HEK293 (cell line): ENCODE results near the gene DNAJC12.

Experiments used
- GLI4 ChIP-seq: fragments of 450-650 bp; formaldehyde crosslinking; IDR thresholded peaks from 2 replicates; pipeline ENCODE4 v1.5.1; 2016; ENCODE audit warnings: missing biosample characterization, missing genetic modification characterization
- KLF1 ChIP-seq: fragments of 450-650 bp; formaldehyde crosslinking; IDR thresholded peaks from 2 replicates; pipeline ENCODE4 v1.5.1; 2016; ENCODE audit warnings: missing biosample characterization, missing genetic modification characterization
- KLF9 ChIP-seq: fragments of 450-650 bp; formaldehyde crosslinking; IDR thresholded peaks from 2 replicates; pipeline ENCODE4 v1.5.1; 2016; ENCODE audit warnings: missing biosample characterization, missing genetic modification characterization, low read depth
- MYNN ChIP-seq: fragments of 450-650 bp; formaldehyde crosslinking; IDR thresholded peaks from 2 replicates; pipeline ENCODE4 v1.5.1; 2016; ENCODE audit warnings: missing biosample characterization, missing genetic modification characterization, borderline replicate concordance
- REPIN1 ChIP-seq: fragments of 450-650 bp; formaldehyde crosslinking; IDR thresholded peaks from 2 replicates; pipeline ENCODE4 v1.5.1; 2017; ENCODE audit warnings: missing biosample characterization, missing genetic modification characterization, low read depth
- SCRT1 ChIP-seq: fragments of 450-650 bp; formaldehyde crosslinking; IDR thresholded peaks from 2 replicates; pipeline ENCODE4 v1.5.1; 2016; ENCODE audit warnings: missing biosample characterization, missing genetic modification characterization, borderline replicate concordance
- SP3 ChIP-seq: fragments of 450-650 bp; formaldehyde crosslinking; IDR thresholded peaks from 2 replicates; pipeline ENCODE4 v1.5.1; 2016; ENCODE audit warnings: missing biosample characterization, missing genetic modification characterization
- TCF7L2 ChIP-seq: IDR thresholded peaks from 2 replicates; pipeline ENCODE4 v1.6.1; 2011; ENCODE audit warnings: low read depth, mild to moderate bottlenecking, inconsistent platforms, low read length, moderate library complexity, borderline replicate concordance
- TRIM28 ChIP-seq: IDR thresholded peaks from 2 replicates; pipeline ENCODE4 v1.6.1; 2011; ENCODE audit warnings: low read length, control low read depth, borderline replicate concordance
- YY1 ChIP-seq: fragments of 450-650 bp; formaldehyde crosslinking; IDR thresholded peaks from 2 replicates; pipeline ENCODE4 v1.5.1; 2018; ENCODE audit warnings: missing biosample characterization, missing genetic modification characterization
- YY2 ChIP-seq: fragments of 450-650 bp; formaldehyde crosslinking; IDR thresholded peaks from 2 replicates; pipeline ENCODE4 v1.5.1; 2016; ENCODE audit warnings: missing biosample characterization, missing genetic modification characterization
- ZBTB49 ChIP-seq: fragments of 450-650 bp; formaldehyde crosslinking; IDR thresholded peaks from 2 replicates; pipeline ENCODE4 v1.5.1; 2016; ENCODE audit warnings: missing biosample characterization, missing genetic modification characterization, low read depth
- ZBTB7A ChIP-seq: fragments of 450-650 bp; formaldehyde crosslinking; IDR thresholded peaks from 2 replicates; pipeline ENCODE4 v1.5.1; 2016; ENCODE audit warnings: low read depth, missing biosample characterization, missing genetic modification characterization
- ZNF132 ChIP-seq: fragments of 450-650 bp; formaldehyde crosslinking; IDR thresholded peaks from 2 replicates; pipeline ENCODE4 v1.5.1; 2017; ENCODE audit warnings: missing biosample characterization, missing genetic modification characterization, borderline replicate concordance
- ZNF169 ChIP-seq: fragments of 450-650 bp; formaldehyde crosslinking; IDR thresholded peaks from 2 replicates; pipeline ENCODE4 v1.5.1; 2016; ENCODE audit warnings: missing biosample characterization, missing genetic modification characterization
- ZNF248 ChIP-seq: fragments of 450-650 bp; formaldehyde crosslinking; IDR thresholded peaks from 2 replicates; pipeline ENCODE4 v1.5.1; 2017; ENCODE audit warnings: missing biosample characterization, missing genetic modification characterization
- ZNF350 ChIP-seq: fragments of 450-650 bp; formaldehyde crosslinking; IDR thresholded peaks from 2 replicates; pipeline ENCODE4 v1.5.0; 2017; ENCODE audit warnings: missing biosample characterization, mild to moderate bottlenecking, missing genetic modification characterization
- ZNF362 ChIP-seq: fragments of 450-650 bp; formaldehyde crosslinking; IDR thresholded peaks from 2 replicates; pipeline ENCODE4 v1.5.1; 2016; ENCODE audit warnings: missing biosample characterization, missing genetic modification characterization
- ZNF37A ChIP-seq: fragments of 450-650 bp; IDR thresholded peaks from 2 replicates; pipeline ENCODE4 v1.5.1; 2018; ENCODE audit warnings: missing biosample characterization, missing genetic modification characterization
- ZNF391 ChIP-seq: fragments of 450-650 bp; formaldehyde crosslinking; IDR thresholded peaks from 2 replicates; pipeline ENCODE4 v1.5.1; 2016; ENCODE audit warnings: low read depth, missing biosample characterization, missing genetic modification characterization, borderline replicate concordance
- ZNF416 ChIP-seq: fragments of 450-650 bp; formaldehyde crosslinking; IDR thresholded peaks from 2 replicates; pipeline ENCODE4 v1.5.1; 2016; ENCODE audit warnings: missing biosample characterization, missing genetic modification characterization
- ZNF423 ChIP-seq: fragments of 450-650 bp; formaldehyde crosslinking; IDR thresholded peaks from 2 replicates; pipeline ENCODE4 v1.5.1; 2016; ENCODE audit warnings: missing biosample characterization, missing genetic modification characterization
- ZNF433 ChIP-seq: fragments of 450-650 bp; formaldehyde crosslinking; IDR thresholded peaks from 2 replicates; pipeline ENCODE4 v1.5.1; 2016; ENCODE audit warnings: missing biosample characterization, missing genetic modification characterization, low read depth
- ZNF514 ChIP-seq: fragments of 450-650 bp; formaldehyde crosslinking; IDR thresholded peaks from 2 replicates; pipeline ENCODE4 v1.5.1; 2016; ENCODE audit warnings: missing biosample characterization, missing genetic modification characterization
- ZNF549 ChIP-seq: fragments of 450-650 bp; IDR thresholded peaks from 2 replicates; pipeline ENCODE4 v1.5.1; 2018; ENCODE audit warnings: missing biosample characterization, missing genetic modification characterization, mild to moderate bottlenecking, inconsistent platforms, moderate library complexity
- ZNF558 ChIP-seq: fragments of 450-650 bp; formaldehyde crosslinking; IDR thresholded peaks from 2 replicates; pipeline ENCODE4 v1.5.1; 2016; ENCODE audit warnings: missing biosample characterization, missing genetic modification characterization
- ZNF585B ChIP-seq: fragments of 450-650 bp; formaldehyde crosslinking; IDR thresholded peaks from 2 replicates; pipeline ENCODE4 v1.5.1; 2016; ENCODE audit warnings: missing biosample characterization, missing genetic modification characterization
- ZNF621 ChIP-seq: fragments of 450-650 bp; formaldehyde crosslinking; IDR thresholded peaks from 2 replicates; pipeline ENCODE4 v1.5.1; 2017; ENCODE audit warnings: missing biosample characterization, missing genetic modification characterization
- ZNF639 ChIP-seq: fragments of 450-650 bp; formaldehyde crosslinking; IDR thresholded peaks from 2 replicates; pipeline ENCODE4 v1.5.1; 2016; ENCODE audit warnings: missing biosample characterization, missing genetic modification characterization
- ZNF692 ChIP-seq: fragments of 450-650 bp; formaldehyde crosslinking; IDR thresholded peaks from 2 replicates; pipeline ENCODE4 v1.5.1; 2016; ENCODE audit warnings: missing biosample characterization, missing genetic modification characterization
- ZNF747 ChIP-seq: fragments of 450-650 bp; formaldehyde crosslinking; IDR thresholded peaks from 2 replicates; pipeline ENCODE4 v1.5.1; 2016; ENCODE audit warnings: missing biosample characterization, missing genetic modification characterization
- ZNF791 ChIP-seq: fragments of 450-650 bp; formaldehyde crosslinking; IDR thresholded peaks from 2 replicates; pipeline ENCODE4 v1.5.1; 2016; ENCODE audit warnings: missing biosample characterization, missing genetic modification characterization
- ZSCAN18 ChIP-seq: fragments of 450-650 bp; formaldehyde crosslinking; IDR thresholded peaks from 2 replicates; pipeline ENCODE4 v1.5.1; 2016; ENCODE audit warnings: missing biosample characterization, missing genetic modification characterization
- ZSCAN23 ChIP-seq: fragments of 450-650 bp; formaldehyde crosslinking; IDR thresholded peaks from 2 replicates; pipeline ENCODE4 v1.5.1; 2016; ENCODE audit warnings: missing biosample characterization, missing genetic modification characterization

DNAJC12 gene

GRCh38 chr10:67764012-67764822, 73.8 kb downstream of the DNAJC12 start (continued):
- TF ChIP-seq ZNF558 (tag by site-specific recombination): peak; percentile 13; the same call in 1 of the 2 replicates
- no peak for TF ChIP-seq ZNF37A
- no peak for TF ChIP-seq ZNF350 (tag by site-specific recombination)
- TF ChIP-seq ZNF423 (tag by site-specific recombination): no peak; the same call in 1 of the 2 replicates
- TF ChIP-seq ZNF169 (tag by site-specific recombination): no peak
- TF ChIP-seq REPIN1: no peak
- peak; percentile 67; the same call in 1 of the 2 replicates for TF ChIP-seq YY1 (tag by site-specific recombination)
- TF ChIP-seq ZNF791 (tag by site-specific recombination): no peak
- TF ChIP-seq ZBTB7A (tag by site-specific recombination): peak; percentile 72; the same call in 1 of the 2 replicates
- TF ChIP-seq MYNN (tag by site-specific recombination): peak; percentile 37; the same call in 1 of the 2 replicates
- TF ChIP-seq YY2 (tag by site-specific recombination): peak; percentile 59; the same call in 1 of the 2 replicates
- TF ChIP-seq ZNF692 (tag by site-specific recombination): peak; percentile 68
- TF ChIP-seq ZNF132 (tag by site-specific recombination): no peak
- TF ChIP-seq ZNF514 (tag by site-specific recombination): no peak
- peak; percentile 94 for TF ChIP-seq ZNF639
- peak; percentile 79 for TF ChIP-seq KLF1 (tag by site-specific recombination)
- TF ChIP-seq ZSCAN23 (tag by site-specific recombination): peak; percentile 82
- no peak for TF ChIP-seq ZNF621 (tag by site-specific recombination)
- no peak for TF ChIP-seq ZNF585B
- TF ChIP-seq TCF7L2: no peak
- no peak for TF ChIP-seq ZNF416
- peak; percentile 58; the same call in 1 of the 2 replicates for TF ChIP-seq SP3 (tag by site-specific recombination)
- TF ChIP-seq ZNF391 (tag by site-specific recombination): no peak
- no peak for TF ChIP-seq ZBTB49 (tag by site-specific recombination)
- no peak for TF ChIP-seq GLI4 (tag by site-specific recombination)
- TF ChIP-seq KLF9: peak; percentile 51; the same call in 1 of the 2 replicates
- TF ChIP-seq TRIM28: peak; percentile 70
- no peak for TF ChIP-seq ZNF433
- peak; percentile 57 for TF ChIP-seq ZNF362 (tag by site-specific recombination)
- TF ChIP-seq ZNF549 (tag by site-specific recombination): no peak
- no peak for TF ChIP-seq ZNF747 (tag by site-specific recombination)
- TF ChIP-seq SCRT1 (tag by site-specific recombination): no peak
- no peak for TF ChIP-seq ZNF248 (tag by site-specific recombination)
- no peak for TF ChIP-seq ZSCAN18
